Cardiac muscle cell (in vitro differentiated cells and primary cell): Measurements from ENCODE around the gene ANKUB1. TPM values are rescaled to one million over a fixed set of nuclear protein-coding genes. Genes with fewer than 3 reads are reported as not detected.

Source experiments
- DNase-seq, 2 donors: peaks; one replicate each; pipeline versions ENCODE4 v3.0.0 to v3.0.0-alpha.2; 2010 to 2017; ENCODE audit warnings: low read depth in 1 of 2, low spot score in 1 of 2
- H3K27ac ChIP-seq: fragments of 200-600 bp; sonication (generic); 2 replicates; pipeline ENCODE4 v1.5.1; 2016
- H3K27me3 ChIP-seq: fragments of 200-600 bp; sonication (generic); 2 replicates; pipeline ENCODE4 v1.6.0; 2016; ENCODE audit warnings: control low read depth
- H3K36me3 ChIP-seq: fragments of 200-600 bp; sonication (generic); 2 replicates; pipeline ENCODE4 v1.5.1; 2016; ENCODE audit warnings: control low read depth
- H3K4me1 ChIP-seq: fragments of 200-600 bp; sonication (generic); 2 replicates; pipeline ENCODE4 v1.8.1; 2017; ENCODE audit warnings: low read depth, mild to moderate bottlenecking, mixed run types
- H3K4me3 ChIP-seq: fragments of 200-600 bp; sonication (generic); 2 replicates; pipeline ENCODE4 v1.5.1; 2016; ENCODE audit warnings: mild to moderate bottlenecking
- H3K9me3 ChIP-seq: fragments of 200-600 bp; sonication (generic); 2 replicates; pipeline ENCODE4 v1.5.1; 2017; ENCODE audit warnings: low read depth, mild to moderate bottlenecking, control low read depth
- CTCF ChIP-seq: IDR thresholded peaks from 2 replicates; pipeline ENCODE4 v1.5.1; 2012; ENCODE audit warnings: low read depth, mild to moderate bottlenecking, low read length
- polyA plus RNA-seq: library from polyadenylated mRNA; unstranded; fragments of >200 nt; fragmentation: Nextera tagmentation; extraction: Ambion mirVana; gene quantifications from 2 replicates; pipeline ENCODE4 v1.2.1, GENCODE V29; 2016
- total RNA-seq: library from RNA; depleted of rRNA; stranded (reverse); fragments of >200 nt; gene quantifications from 2 replicates; pipeline ENCODE4 v1.2.3, GENCODE V29; 2016

Gene ANKUB1
- total and polyA plus RNA-seq, 2 experiments from 2014 or later: not detected

- no peak overlapping the region for H3K27ac ChIP-seq
- H3K4me1 ChIP-seq: no peaks in the 10 kb centered on the region
- peak; percentile 76 to 84 for DNase-seq
- no peaks in the 10 kb centered on the region for H3K36me3 ChIP-seq
- H3K9me3 ChIP-seq: no peaks in the 10 kb centered on the region
- peak; percentile 87 for TF ChIP-seq CTCF
- H3K4me3 ChIP-seq: no peak overlapping the region
- no peaks in the 10 kb centered on the region for H3K27me3 ChIP-seq
Measured at GRCh38 chr3:149808209-149808829, 16.0 kb upstream of the ANKUB1 start.

- H3K36me3 ChIP-seq: no peaks in the 10 kb centered on the region
- no peak for TF ChIP-seq CTCF
Measured at GRCh38 chr3:149806171-149806778, 13.9 kb upstream of the ANKUB1 start.

GRCh38 chr3:149801639-149802038 is 9.3 kb upstream of the ANKUB1 start:
- no peak for DNase-seq
- no peaks in the 10 kb centered on the region for H3K36me3 ChIP-seq
- no peaks in the 10 kb centered on the region for H3K9me3 ChIP-seq
- H3K27ac ChIP-seq: no peak overlapping the region
- H3K27me3 ChIP-seq: no peaks in the 10 kb centered on the region
- no peak overlapping the region for H3K4me3 ChIP-seq
- no peak for TF ChIP-seq CTCF
- no peaks in the 10 kb centered on the region for H3K4me1 ChIP-seq

More at GRCh38 chr3:149806171-149806778, 13.9 kb upstream of the ANKUB1 start:
- Histone ChIP-seq H3K9me3 (no peaks in the 10 kb centered on the region), H3K4me3 (no peak overlapping the region), H3K27ac (no peak overlapping the region), H3K4me1 (no peaks in the 10 kb centered on the region), H3K27me3 (no peaks in the 10 kb centered on the region)
- DNase-seq: no peak

GRCh38 chr3:149801195-149801594 is 8.8 kb upstream of the ANKUB1 start:
- H3K27me3 ChIP-seq: no peaks in the 10 kb centered on the region
- no peaks in the 10 kb centered on the region for H3K4me1 ChIP-seq
- no peak overlapping the region for H3K27ac ChIP-seq
- DNase-seq: no peak
- no peak for TF ChIP-seq CTCF
- H3K4me3 ChIP-seq: no peak overlapping the region
- no peaks in the 10 kb centered on the region for H3K36me3 ChIP-seq
- no peaks in the 10 kb centered on the region for H3K9me3 ChIP-seq

GRCh38 chr3:149800693-149801092 is 8.3 kb upstream of the ANKUB1 start:
- no peak for TF ChIP-seq CTCF
- DNase-seq: no peak
- H3K36me3 ChIP-seq: no peaks in the 10 kb centered on the region
- H3K9me3 ChIP-seq: no peaks in the 10 kb centered on the region
- H3K27me3 ChIP-seq: no peaks in the 10 kb centered on the region
- H3K4me1 ChIP-seq: no peaks in the 10 kb centered on the region
- no peak overlapping the region for H3K27ac ChIP-seq
- no peak overlapping the region for H3K4me3 ChIP-seq
